ENCODE data around the gene ZNF568. TPM values are rescaled to one million over a fixed set of nuclear protein-coding genes. Genes with fewer than 3 reads are reported as not detected.

The ZNF568 gene
- total and polyA plus RNA-seq, 2 experiments from 2014 or later: 2.5 to 8.9 TPM

- H3K27me3 ChIP-seq: no peaks in the 10 kb centered on the region
- peaks cover 13% of the 10 kb centered on the region for H3K9me3 ChIP-seq (ENCODE audit: low read depth)
- H2AFZ ChIP-seq: no peak overlapping the region
- H3K4me3 ChIP-seq: no peak overlapping the region
- H3K79me2 ChIP-seq: no peaks in the 10 kb centered on the region
- no peak overlapping the region for H3K4me2 ChIP-seq
- TF ChIP-seq EZH2phosphoT487 (IDR thresholded peaks at IDR 0.05; ENCODE audit: low read depth, severe bottlenecking, unreplicated experiment) (no peak), CTCF (IDR thresholded peaks at IDR 0.05; ENCODE audit: poor library complexity) (no peak), EZH2 (IDR thresholded peaks at IDR 0.05; ENCODE audit: borderline replicate concordance) (no peak)
- H4K20me1 ChIP-seq (ENCODE audit: insufficient read depth, poor library complexity, severe bottlenecking): no peaks in the 10 kb centered on the region
- H3K4me1 ChIP-seq (ENCODE audit: insufficient read depth): no peaks in the 10 kb centered on the region
- no peak overlapping the region for H3K27ac ChIP-seq
- DNase-seq (ENCODE audit: low spot score): no peak
- WGBS (ENCODE audit: low lambda C conversion rate, missing lambda C conversion rate): 81% methylated on average over 2 of the region's 2 CpGs
- H3K36me3 ChIP-seq (replicated peaks; ENCODE audit: insufficient read depth, low read depth): no peaks in the 10 kb centered on the region
- no peaks in the 10 kb centered on the region for H3K9me2 ChIP-seq (replicated peaks; ENCODE audit: insufficient read depth)
Measured at GRCh38 chr19:36986131-36986530, 70.0 kb downstream of the ZNF568 start.

DNA sequence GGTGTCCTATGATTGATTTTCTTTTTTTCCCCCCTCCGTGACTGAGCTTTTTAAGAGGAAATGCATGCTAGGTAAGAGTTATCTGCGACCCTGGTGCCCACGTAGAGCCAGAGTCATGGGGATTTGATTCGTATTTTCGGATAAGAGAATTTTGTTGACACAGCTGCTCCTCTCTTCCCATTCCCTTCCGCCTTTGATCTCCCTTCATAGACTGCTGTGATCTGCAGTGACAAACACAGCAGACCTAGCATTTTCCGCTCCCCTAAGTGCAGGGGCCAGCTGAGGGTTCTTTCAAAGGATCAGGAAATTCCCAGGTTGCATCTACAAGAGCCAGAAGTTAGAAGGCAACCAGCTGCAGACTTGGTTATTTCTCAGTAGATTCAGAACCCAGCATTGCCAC, 70.5 kb downstream of the ZNF568 start:
- TF ChIP-seq CTCF (IDR thresholded peaks at IDR 0.05; ENCODE audit: poor library complexity): no peak
- no peak for TF ChIP-seq EZH2 (IDR thresholded peaks at IDR 0.05; ENCODE audit: borderline replicate concordance)
- no peak for TF ChIP-seq EZH2phosphoT487 (IDR thresholded peaks at IDR 0.05; ENCODE audit: low read depth, severe bottlenecking, unreplicated experiment)
- Histone ChIP-seq H3K4me2 (no peak overlapping the region), H3K4me1 (ENCODE audit: insufficient read depth) (no peaks in the 10 kb centered on the region), H2AFZ (no peak overlapping the region), H3K36me3 (replicated peaks; ENCODE audit: insufficient read depth, low read depth) (no peaks in the 10 kb centered on the region), H4K20me1 (ENCODE audit: insufficient read depth, poor library complexity, severe bottlenecking) (no peaks in the 10 kb centered on the region), H3K9me2 (replicated peaks; ENCODE audit: insufficient read depth) (no peaks in the 10 kb centered on the region), H3K9me3 (ENCODE audit: low read depth) (peaks cover 13% of the 10 kb centered on the region), H3K79me2 (no peaks in the 10 kb centered on the region), H3K4me3 (no peak overlapping the region), H3K27me3 (no peaks in the 10 kb centered on the region), H3K27ac (no peak overlapping the region)
- WGBS (ENCODE audit: low lambda C conversion rate, missing lambda C conversion rate): 73% methylated on average over 7 of the region's 7 CpGs
- no peak for DNase-seq (ENCODE audit: low spot score)

GRCh38 chr19:36987091-36987490, 71.0 kb downstream of the ZNF568 start:
- no peak for DNase-seq (ENCODE audit: low spot score)
- H2AFZ ChIP-seq: no peak overlapping the region
- H3K4me1 ChIP-seq (ENCODE audit: insufficient read depth): no peaks in the 10 kb centered on the region
- no peaks in the 10 kb centered on the region for H4K20me1 ChIP-seq (ENCODE audit: insufficient read depth, poor library complexity, severe bottlenecking)
- WGBS (ENCODE audit: low lambda C conversion rate, missing lambda C conversion rate): 79% methylated on average over 3 of the region's 3 CpGs
- H3K9me2 ChIP-seq (replicated peaks; ENCODE audit: insufficient read depth): no peaks in the 10 kb centered on the region
- H3K9me3 ChIP-seq (ENCODE audit: low read depth): peaks cover 10% of the 10 kb centered on the region
- H3K79me2 ChIP-seq: no peaks in the 10 kb centered on the region
- H3K4me2 ChIP-seq: no peak overlapping the region
- no peaks in the 10 kb centered on the region for H3K36me3 ChIP-seq (replicated peaks; ENCODE audit: insufficient read depth, low read depth)
- no peak overlapping the region for H3K27ac ChIP-seq
- no peak overlapping the region for H3K4me3 ChIP-seq
- no peaks in the 10 kb centered on the region for H3K27me3 ChIP-seq
- no peak for TF ChIP-seq EZH2phosphoT487 (IDR thresholded peaks at IDR 0.05; ENCODE audit: low read depth, severe bottlenecking, unreplicated experiment)
- no peak for TF ChIP-seq CTCF (IDR thresholded peaks at IDR 0.05; ENCODE audit: poor library complexity)
- no peak for TF ChIP-seq EZH2 (IDR thresholded peaks at IDR 0.05; ENCODE audit: borderline replicate concordance)

Data from hepatocyte (in vitro differentiated cells).